ENCODE data around the gene CHFR. TPM values are rescaled to one million over a fixed set of nuclear protein-coding genes. Genes with fewer than 3 reads are reported as not detected.

Gene CHFR
- total RNA-seq, 1 experiment from 2014 or later = 53.3 TPM

GRCh38 chr12:132872975-132873421 is 14.4 kb downstream of the CHFR start:
- H3K4ac ChIP-seq (ENCODE audit: low read depth, low read length) = no peak overlapping the region
- H3K4me1 Mint-ChIP-seq = no peaks in the 10 kb centered on the region
- H2AFZ ChIP-seq (ENCODE audit: low read length) = no peak overlapping the region
- no peaks in the 10 kb centered on the region for H3K4me1 ChIP-seq (ENCODE audit: insufficient read depth, low read length)
- no peak overlapping the region for H4K8ac ChIP-seq (replicated peaks; ENCODE audit: insufficient read length, low read depth, low read length)
- H3K18ac ChIP-seq (ENCODE audit: insufficient read length, low read depth, low read length) = no peak overlapping the region
- H3K9ac ChIP-seq (ENCODE audit: extremely low read depth, insufficient read length, low read length) = no peak overlapping the region
- H3K23ac ChIP-seq (ENCODE audit: insufficient read length, low read depth, low read length) = no peak overlapping the region
- H3K4me2 ChIP-seq (ENCODE audit: insufficient read depth, insufficient read length, low read length) = no peak overlapping the region
- H3K79me1 ChIP-seq (ENCODE audit: insufficient read depth, low read depth, low read length, poor library complexity, severe bottlenecking) = no peaks in the 10 kb centered on the region
- H2BK12ac ChIP-seq (ENCODE audit: insufficient read length, low read depth, low read length) = no peak overlapping the region
- no peak overlapping the region for H2BK5ac ChIP-seq (ENCODE audit: insufficient read length, low read length)
- H3K27me3 Mint-ChIP-seq (ENCODE audit: low read depth) = no peaks in the 10 kb centered on the region
- H3T11ph ChIP-seq (ENCODE audit: low read length) = no peak overlapping the region
- no peak overlapping the region for H4K91ac ChIP-seq (ENCODE audit: insufficient read length, low read depth, low read length)
- DNase-seq = peak; percentile 42
- no peak overlapping the region for H3K14ac ChIP-seq (ENCODE audit: insufficient read depth, low read length)
- no peak overlapping the region for H2BK20ac ChIP-seq (ENCODE audit: low read depth, low read length, poor library complexity, severe bottlenecking)
- H2BK120ac ChIP-seq (ENCODE audit: low read depth, low read length, poor library complexity, severe bottlenecking) = no peak overlapping the region
- no peaks in the 10 kb centered on the region for H3K9me3 ChIP-seq (ENCODE audit: control insufficient read depth, low read depth, low read length)
- no peak overlapping the region for H3K56ac ChIP-seq (ENCODE audit: insufficient read length, low read depth, low read length)
- no peaks in the 10 kb centered on the region for H4K20me1 ChIP-seq (ENCODE audit: control insufficient read depth, insufficient read depth, insufficient read length)
- no peaks in the 10 kb centered on the region for H3K23me2 ChIP-seq (ENCODE audit: insufficient read length, low read depth, low read length, poor library complexity, severe bottlenecking)
- WGBS (ENCODE audit: extremely low coverage, insufficient read length, low lambda C conversion rate) = no CpG with 5 or more reads among the region's 12 CpGs
- H3K36me3 Mint-ChIP-seq (ENCODE audit: insufficient read depth in 1 of 3, low read depth in 3 of 3) = peaks cover 22 to 69% (median 41%) of the 10 kb centered on the region in 3 experiments; a peak in 6 of 7 replicates
- H3K4me3 Mint-ChIP-seq = no peak overlapping the region
- TF ChIP-seq CTCF (conservative IDR thresholded peaks at IDR 0.05) = no peak
- H3K27me3 ChIP-seq (ENCODE audit: insufficient read depth, low read length) = no peaks in the 10 kb centered on the region
- H2BK15ac ChIP-seq (ENCODE audit: low read depth, low read length) = no peak overlapping the region
- no peaks in the 10 kb centered on the region for H3K9me3 Mint-ChIP-seq
- no peaks in the 10 kb centered on the region for H3K79me2 ChIP-seq (ENCODE audit: insufficient read depth, low read length)
- no peak overlapping the region for H4K5ac ChIP-seq (ENCODE audit: insufficient read length, low read depth, low read length)
- peak overlapping the region; percentile 43 to 73 (median 44); a peak in 3 of 7 replicates for H3K27ac Mint-ChIP-seq
- no peak overlapping the region for H2AK5ac ChIP-seq (ENCODE audit: insufficient read length, low read length)
- no peak overlapping the region for H3K27ac ChIP-seq (ENCODE audit: insufficient read length, low read depth, low read length)

All from H9 (cell line).